Hematopoietic multipotent progenitor cell treated with erythropoietin and hydrocortisone succinate and interleukin-3 and kit ligand, for 15 days (in vitro differentiated cells): ENCODE data around the gene IL1RAPL1.

Experiments used
- DNase-seq: peaks from one replicate; pipeline ENCODE4 v3.0.0-alpha.2; 2015; ENCODE audit warnings: low spot score

The IL1RAPL1 gene

GRCh38 chrX:28586981-28587551 is at the start of gene IL1RAPL1:
Gene IL1RAPL1, plus strand, starts transcription at chrX:28587446.
- DNase-seq = no peak

GRCh38 chrX:28542791-28543190 is 44.5 kb upstream of the IL1RAPL1 start:
- no peak for DNase-seq

GRCh38 chrX:28549838-28550237 is 37.4 kb upstream of the IL1RAPL1 start:
- DNase-seq = no peak

GRCh38 chrX:28550331-28550872 is 36.8 kb upstream of the IL1RAPL1 start:
- no peak for DNase-seq

GRCh38 chrX:28552322-28552721 is 34.9 kb upstream of the IL1RAPL1 start:
- DNase-seq = no peak

GRCh38 chrX:28552882-28553829 is 34.1 kb upstream of the IL1RAPL1 start:
- DNase-seq = no peak

- DNase-seq = no peak
Measured at GRCh38 chrX:28576117-28576516, 11.1 kb upstream of the IL1RAPL1 start.

- DNase-seq = no peak
Measured at GRCh38 chrX:28581522-28581921, 5.7 kb upstream of the IL1RAPL1 start.

GRCh38 chrX:28582511-28582910 is 4.7 kb upstream of the IL1RAPL1 start:
- no peak for DNase-seq

GRCh38 chrX:28584025-28584424 is 3.2 kb upstream of the IL1RAPL1 start:
- DNase-seq = no peak

GRCh38 chrX:28585767-28586166 is 1.5 kb upstream of the IL1RAPL1 start:
- no peak for DNase-seq

- no peak for DNase-seq
Measured at GRCh38 chrX:28586286-28586685, 960 bp upstream of the IL1RAPL1 start.

GRCh38 chrX:28589046-28589445 is 1.8 kb downstream of the IL1RAPL1 start:
- DNase-seq = no peak

- DNase-seq = no peak
Measured at GRCh38 chrX:28590396-28590795, 3.1 kb downstream of the IL1RAPL1 start.

- no peak for DNase-seq
Measured at GRCh38 chrX:28591542-28591941, 4.3 kb downstream of the IL1RAPL1 start.

- no peak for DNase-seq
Measured at GRCh38 chrX:28595346-28595745, 8.1 kb downstream of the IL1RAPL1 start.

GRCh38 chrX:28599957-28600356 is 12.7 kb downstream of the IL1RAPL1 start:
- no peak for DNase-seq

GRCh38 chrX:28609003-28609402 is 21.8 kb downstream of the IL1RAPL1 start:
- DNase-seq = no peak

GRCh38 chrX:28609917-28610613 is 22.8 kb downstream of the IL1RAPL1 start:
- DNase-seq = no peak

GRCh38 chrX:28610746-28611145 is 23.5 kb downstream of the IL1RAPL1 start:
- DNase-seq = no peak

- no peak for DNase-seq
Measured at GRCh38 chrX:28613558-28613957, 26.3 kb downstream of the IL1RAPL1 start.

- no peak for DNase-seq
Measured at GRCh38 chrX:28625223-28625622, 38.0 kb downstream of the IL1RAPL1 start.

- DNase-seq = no peak
Measured at GRCh38 chrX:28626515-28626914, 39.3 kb downstream of the IL1RAPL1 start.
